Heart left ventricle (tissue), 13 donors: Measurements from ENCODE around the gene ACVRL1.
"Not testable (repeated sequence)": the region's sequence is repeated elsewhere in the genome, so short reads cannot be mapped to it uniquely, and the experiment has no call there.

Experiments used
- POLR2A ChIP-seq, 2 donors: fragments of 450-650 bp; IDR thresholded peaks; one replicate each; pipeline ENCODE4 v1.6.1; 2017; ENCODE audit warnings: antibody characterized with exemption in 2 of 2, mild to moderate bottlenecking in 2 of 2, moderate library complexity in 2 of 2
- TF ChIP-seq, protein P1 (sequence below), 12 donors: fragments of 200-600 bp; sonication (generic) in 4 of 12; IDR thresholded peaks; one replicate each; pipeline versions ENCODE4 v1.5.0 to v1.8.0; 2018 to 2022; ENCODE audit warnings: antibody characterized with exemption in 12 of 12, mild to moderate bottlenecking in 5 of 12
- donor health status: ischemic (EF 13 %, LVEDD 7.1; RV severe dilation, severe dysfunction).
- donor health status: DM: no; HTN: yes; CAD: no.
- donor health status: DM: no; HTN: no; CAD: no.
- donor health status: ischemic (EF 25% LVEDD 6.9; RV normal size, moderate dysfunction).
- donor health status: ischemic (EF 25% LVEDD 5.7; RV mildly dilated, moderate dysfunction).
- donor health status: ischemic (EF 35%, LVEDD 5.7; RV mildly dilated, moderate dysfunction).
- donor health status: nonischemic (EF 11% LVEDD 7.7; RV severe dilation, severe dysfunction).
- donor health status: DM: yes; HTN: yes; CAD: no.
- donor health status: PGD.
- donor health status: ischemic (EF 29% LVEDD 5.4; RV normal size, mild dysfunction).
- donor health status: nonischemic (EF 23%, LVEDD 6.1; RV moderate dilation, normal function).

DNA sequence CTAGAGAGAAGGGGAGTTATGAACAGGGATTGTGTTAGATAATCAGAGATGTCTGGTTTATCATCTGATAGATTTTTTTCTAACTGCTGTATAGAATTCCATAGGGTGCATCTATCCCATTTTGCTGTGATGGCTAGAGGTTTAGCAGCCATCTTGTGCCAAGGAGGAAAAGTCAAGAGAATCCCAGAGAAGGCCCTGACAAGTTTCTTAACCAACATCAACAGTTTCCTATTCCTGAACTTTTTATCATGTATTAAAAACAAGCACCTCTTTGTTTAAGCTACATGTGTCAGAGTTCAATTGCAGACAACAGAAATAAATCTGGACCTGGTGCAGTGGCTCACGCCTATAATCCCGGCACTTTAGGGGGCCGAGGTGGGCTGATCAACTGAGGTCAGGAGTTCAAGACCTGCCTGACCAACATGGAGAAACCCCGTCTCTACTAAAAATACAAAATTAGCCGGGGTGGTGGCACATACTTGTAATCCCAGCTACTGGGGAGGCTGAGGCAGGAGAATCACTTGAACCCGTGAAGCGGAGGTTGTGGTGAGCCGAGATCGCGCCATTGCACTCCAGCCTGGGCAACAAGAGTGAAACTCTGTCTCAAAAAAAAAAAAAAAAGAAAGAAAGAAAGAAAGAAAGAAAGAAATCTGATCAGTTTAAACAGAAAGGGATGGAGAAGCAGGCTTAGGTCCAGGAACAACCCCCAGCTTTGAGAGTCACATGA lies 21.8 kb upstream of the ACVRL1 start:
- TF ChIP-seq, protein P1, sequence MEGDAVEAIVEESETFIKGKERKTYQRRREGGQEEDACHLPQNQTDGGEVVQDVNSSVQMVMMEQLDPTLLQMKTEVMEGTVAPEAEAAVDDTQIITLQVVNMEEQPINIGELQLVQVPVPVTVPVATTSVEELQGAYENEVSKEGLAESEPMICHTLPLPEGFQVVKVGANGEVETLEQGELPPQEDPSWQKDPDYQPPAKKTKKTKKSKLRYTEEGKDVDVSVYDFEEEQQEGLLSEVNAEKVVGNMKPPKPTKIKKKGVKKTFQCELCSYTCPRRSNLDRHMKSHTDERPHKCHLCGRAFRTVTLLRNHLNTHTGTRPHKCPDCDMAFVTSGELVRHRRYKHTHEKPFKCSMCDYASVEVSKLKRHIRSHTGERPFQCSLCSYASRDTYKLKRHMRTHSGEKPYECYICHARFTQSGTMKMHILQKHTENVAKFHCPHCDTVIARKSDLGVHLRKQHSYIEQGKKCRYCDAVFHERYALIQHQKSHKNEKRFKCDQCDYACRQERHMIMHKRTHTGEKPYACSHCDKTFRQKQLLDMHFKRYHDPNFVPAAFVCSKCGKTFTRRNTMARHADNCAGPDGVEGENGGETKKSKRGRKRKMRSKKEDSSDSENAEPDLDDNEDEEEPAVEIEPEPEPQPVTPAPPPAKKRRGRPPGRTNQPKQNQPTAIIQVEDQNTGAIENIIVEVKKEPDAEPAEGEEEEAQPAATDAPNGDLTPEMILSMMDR (IDR thresholded peaks at IDR 0.05), result not testable (repeated sequence)
- not testable (repeated sequence) for TF ChIP-seq POLR2A (IDR thresholded peaks at IDR 0.05)
